ENCODE measurements around the gene MKNK2. TPM values are rescaled to one million over a fixed set of nuclear protein-coding genes. Genes with fewer than 3 reads are reported as not detected.

The MKNK2 gene
- total RNA-seq, 1 donor from 2014 or later = 154 TPM

DNA sequence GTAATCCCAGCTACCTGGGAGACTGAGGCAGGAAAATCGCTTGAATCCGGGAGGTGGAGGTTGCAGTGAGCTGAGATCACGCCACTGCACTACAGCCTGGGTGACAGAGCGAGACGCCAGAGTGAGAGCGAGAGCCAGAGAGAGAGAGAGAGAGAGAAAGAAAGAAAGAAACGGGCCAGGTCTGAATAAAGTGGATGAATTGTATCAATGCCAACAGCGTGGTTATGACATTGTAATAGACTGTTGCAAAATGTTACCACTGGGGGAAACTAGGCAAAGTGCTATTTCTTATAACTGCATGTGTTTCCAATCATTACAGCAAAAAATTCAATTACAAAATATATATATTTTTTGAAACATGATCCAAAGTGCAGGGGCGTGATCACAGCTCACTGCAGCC, 23.7 kb downstream of the MKNK2 start:
- no peak overlapping the region for H3K4me3 ChIP-seq (ENCODE audit: low read depth, low read length)
- no peak for DNase-seq (ENCODE audit: low read depth)
- TF ChIP-seq, protein P1, sequence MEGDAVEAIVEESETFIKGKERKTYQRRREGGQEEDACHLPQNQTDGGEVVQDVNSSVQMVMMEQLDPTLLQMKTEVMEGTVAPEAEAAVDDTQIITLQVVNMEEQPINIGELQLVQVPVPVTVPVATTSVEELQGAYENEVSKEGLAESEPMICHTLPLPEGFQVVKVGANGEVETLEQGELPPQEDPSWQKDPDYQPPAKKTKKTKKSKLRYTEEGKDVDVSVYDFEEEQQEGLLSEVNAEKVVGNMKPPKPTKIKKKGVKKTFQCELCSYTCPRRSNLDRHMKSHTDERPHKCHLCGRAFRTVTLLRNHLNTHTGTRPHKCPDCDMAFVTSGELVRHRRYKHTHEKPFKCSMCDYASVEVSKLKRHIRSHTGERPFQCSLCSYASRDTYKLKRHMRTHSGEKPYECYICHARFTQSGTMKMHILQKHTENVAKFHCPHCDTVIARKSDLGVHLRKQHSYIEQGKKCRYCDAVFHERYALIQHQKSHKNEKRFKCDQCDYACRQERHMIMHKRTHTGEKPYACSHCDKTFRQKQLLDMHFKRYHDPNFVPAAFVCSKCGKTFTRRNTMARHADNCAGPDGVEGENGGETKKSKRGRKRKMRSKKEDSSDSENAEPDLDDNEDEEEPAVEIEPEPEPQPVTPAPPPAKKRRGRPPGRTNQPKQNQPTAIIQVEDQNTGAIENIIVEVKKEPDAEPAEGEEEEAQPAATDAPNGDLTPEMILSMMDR (conservative IDR thresholded peaks at IDR 0.05; ENCODE audit: low read depth, low read length) = no peak

DNA sequence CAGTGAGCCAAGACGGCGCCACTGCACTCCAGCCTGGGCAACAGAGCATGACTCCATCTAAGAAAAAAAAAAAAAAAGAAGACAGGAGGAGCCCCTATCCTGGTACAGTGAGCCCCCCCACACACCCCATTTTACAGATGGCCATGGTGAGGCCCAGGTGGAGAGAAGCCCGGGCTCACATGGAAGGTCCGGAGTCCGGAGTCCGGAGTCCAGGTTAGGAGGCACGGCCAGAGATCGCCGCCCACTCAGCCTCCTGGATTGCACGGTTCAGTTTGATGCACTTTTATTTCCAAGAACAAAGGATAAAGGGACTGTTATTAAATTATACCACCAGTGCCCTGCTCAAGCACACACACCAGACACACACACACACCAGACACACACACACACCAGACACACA, 24.3 kb downstream of the MKNK2 start:
- TF ChIP-seq, protein P1 (conservative IDR thresholded peaks at IDR 0.05; ENCODE audit: low read depth, low read length) = no peak
- no peak overlapping the region for H3K4me3 ChIP-seq (ENCODE audit: low read depth, low read length)
- DNase-seq (ENCODE audit: low read depth) = no peak

DNA sequence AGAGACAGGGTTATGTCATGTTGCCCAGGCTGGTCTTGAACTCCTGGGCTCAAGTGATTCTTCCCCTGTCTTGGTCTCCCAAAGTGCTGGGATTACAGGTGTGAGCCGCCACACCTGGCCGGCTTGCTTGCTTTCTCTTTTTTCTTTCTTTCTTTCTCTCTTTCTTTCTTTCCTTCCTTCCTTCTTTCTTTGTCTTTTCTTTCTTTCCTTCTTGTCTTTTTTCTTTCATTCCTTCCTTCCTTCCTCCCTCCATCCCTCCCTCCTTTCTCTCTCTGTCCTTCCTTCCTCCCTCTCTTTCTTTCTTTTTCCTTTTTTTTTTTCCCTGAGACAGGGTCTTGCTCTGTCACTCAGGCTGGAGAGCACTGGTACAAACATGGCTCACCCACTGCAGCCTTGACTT, 28.8 kb downstream of the MKNK2 start:
- TF ChIP-seq, protein P1 (conservative IDR thresholded peaks at IDR 0.05; ENCODE audit: low read depth, low read length) = no peak
- no peak overlapping the region for H3K4me3 ChIP-seq (ENCODE audit: low read depth, low read length)
- DNase-seq (ENCODE audit: low read depth) = no peak

DNA sequence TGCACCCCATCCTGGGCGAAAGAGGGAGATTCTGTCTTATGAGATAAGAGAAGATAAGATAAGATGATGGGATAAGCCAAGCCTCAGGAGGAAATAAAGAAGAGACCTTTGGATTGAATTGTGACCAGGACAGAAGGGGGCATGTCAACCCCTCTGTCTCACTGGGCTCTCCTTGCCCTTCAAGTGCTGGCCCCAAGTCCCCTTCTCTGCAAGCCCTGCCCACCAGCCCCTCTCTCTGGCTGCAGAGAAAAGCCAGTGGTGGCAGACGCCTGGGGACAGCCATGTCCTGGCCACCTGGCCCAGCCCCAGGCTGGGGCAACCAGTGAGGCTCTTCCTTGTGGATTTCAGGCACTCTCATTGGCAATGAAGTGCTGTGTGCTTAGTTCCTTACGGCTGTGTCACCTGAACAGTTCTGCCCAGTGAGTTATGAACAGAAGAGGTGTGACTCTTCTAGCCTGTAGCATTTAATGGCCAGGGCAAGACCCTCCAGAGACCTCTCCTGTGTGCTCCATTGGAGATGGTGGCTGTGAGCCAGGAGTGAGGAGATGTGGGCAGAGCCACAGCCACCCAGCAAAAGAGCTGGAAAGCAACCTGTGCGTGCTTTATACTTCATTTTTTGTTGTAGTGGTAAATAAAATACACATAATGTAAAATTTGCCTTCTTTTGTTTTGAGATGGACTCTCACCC, 29.4 kb downstream of the MKNK2 start:
- no peak overlapping the region for H3K4me3 ChIP-seq (ENCODE audit: low read depth, low read length)
- no peak for DNase-seq (ENCODE audit: low read depth)
- TF ChIP-seq, protein P1 (conservative IDR thresholded peaks at IDR 0.05; ENCODE audit: low read depth, low read length) = no peak

- no peak overlapping the region for H3K4me3 ChIP-seq (ENCODE audit: low read depth, low read length)
- DNase-seq (ENCODE audit: low read depth) = no peak
- TF ChIP-seq, protein P1 (conservative IDR thresholded peaks at IDR 0.05; ENCODE audit: low read depth, low read length) = no peak
Measured at GRCh38 chr19:2018752-2019151, 32.3 kb downstream of the MKNK2 start.

GRCh38 chr19:2016041-2016807, 34.8 kb downstream of the MKNK2 start:
- TF ChIP-seq, protein P1 (conservative IDR thresholded peaks at IDR 0.05; ENCODE audit: low read depth, low read length) = no peak
- no peak for DNase-seq (ENCODE audit: low read depth)
- H3K4me3 ChIP-seq (ENCODE audit: low read depth, low read length) = peak overlapping the region; percentile 49
